GM12878 (cell line): ENCODE results near the gene KLF12.

Experiments used
- EZH2 ChIP-seq: IDR thresholded peaks from 2 replicates; pipeline ENCODE4 v1.6.1; 2012; ENCODE audit warnings: low read depth, mild to moderate bottlenecking, control low read depth, inconsistent platforms, low read length, borderline replicate concordance; ENCODE audit not compliant: control insufficient read depth
- MYC ChIP-seq: IDR thresholded peaks from 2 replicates; pipeline ENCODE4 v1.6.1; 2011; ENCODE audit warnings: mild to moderate bottlenecking, low read length, moderate library complexity, inconsistent platforms; ENCODE audit not compliant: insufficient read depth, insufficient replicate concordance, insufficient read length, severe bottlenecking
- POLR2A ChIP-seq: IDR thresholded peaks from 2 replicates; pipeline ENCODE4 v1.6.1; 2011; ENCODE audit warnings: low read depth, mild to moderate bottlenecking, low read length
- YBX1 ChIP-seq: fragments of 450-650 bp; IDR thresholded peaks from 2 replicates; pipeline ENCODE4 v1.6.1; 2016; ENCODE audit warnings: antibody characterized with exemption
- TF ChIP-seq, protein P1 (sequence below): fragments of 450-650 bp; IDR thresholded peaks from 2 replicates; pipeline ENCODE4 v1.6.1; 2017; ENCODE audit warnings: low read depth, mild to moderate bottlenecking, moderate library complexity

DNA sequence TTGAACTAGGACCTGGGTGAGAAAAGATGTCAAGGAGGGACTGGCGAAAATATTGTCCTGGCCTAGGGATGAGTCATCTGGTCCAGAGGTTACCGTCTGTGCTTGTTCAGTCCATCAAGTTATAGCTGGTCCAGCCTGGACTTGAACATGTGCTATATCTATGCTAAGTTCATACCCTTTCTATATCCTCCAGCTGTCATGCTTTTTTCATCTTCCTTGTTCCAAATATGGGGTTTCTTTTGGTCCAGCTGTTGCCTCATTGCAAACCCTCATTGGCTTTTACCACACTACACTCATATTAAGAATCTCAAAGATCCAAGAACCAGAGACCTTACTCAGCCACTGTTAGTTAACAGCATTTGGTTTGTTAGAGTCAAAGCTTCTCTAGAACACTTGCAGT lies 19.1 kb upstream of the KLF12 start:
- no peak for TF ChIP-seq POLR2A
- no peak for TF ChIP-seq MYC
- TF ChIP-seq EZH2: no peak
- TF ChIP-seq YBX1: no peak
- TF ChIP-seq, protein P1, sequence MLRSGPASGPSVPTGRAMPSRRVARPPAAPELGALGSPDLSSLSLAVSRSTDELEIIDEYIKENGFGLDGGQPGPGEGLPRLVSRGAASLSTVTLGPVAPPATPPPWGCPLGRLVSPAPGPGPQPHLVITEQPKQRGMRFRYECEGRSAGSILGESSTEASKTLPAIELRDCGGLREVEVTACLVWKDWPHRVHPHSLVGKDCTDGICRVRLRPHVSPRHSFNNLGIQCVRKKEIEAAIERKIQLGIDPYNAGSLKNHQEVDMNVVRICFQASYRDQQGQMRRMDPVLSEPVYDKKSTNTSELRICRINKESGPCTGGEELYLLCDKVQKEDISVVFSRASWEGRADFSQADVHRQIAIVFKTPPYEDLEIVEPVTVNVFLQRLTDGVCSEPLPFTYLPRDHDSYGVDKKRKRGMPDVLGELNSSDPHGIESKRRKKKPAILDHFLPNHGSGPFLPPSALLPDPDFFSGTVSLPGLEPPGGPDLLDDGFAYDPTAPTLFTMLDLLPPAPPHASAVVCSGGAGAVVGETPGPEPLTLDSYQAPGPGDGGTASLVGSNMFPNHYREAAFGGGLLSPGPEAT: no peak
